ENCODE results near the gene ZNF81.

- TF ChIP-seq EGR1 (IDR thresholded peaks at IDR 0.05; ENCODE audit: low read depth) (no peak), POLR2AphosphoS5 (IDR thresholded peaks at IDR 0.05; ENCODE audit: low read depth, low read length) (no peak), CTCF (IDR thresholded peaks at IDR 0.05 in 2 of 3, conservative IDR thresholded peaks at IDR 0.05 in 1 of 3; ENCODE audit: borderline replicate concordance in 1 of 3, insufficient read depth in 1 of 3, low read depth in 2 of 3, low read length in 2 of 3) (no peak), RAD21 (IDR thresholded peaks at IDR 0.05; ENCODE audit: low read depth) (no peak)
Observed at GRCh38 chrX:47918274-47918673, 81.6 kb downstream of the ZNF81 start.

Data from HCT116 (cell line).